Effector memory CD8-positive, alpha-beta T cell (primary cell): ENCODE results near the gene PRKAG2.

Experiments used
- ATAC-seq: fragments of 150-1000 bp; cut with Tn5 transposase; replicated peaks from 2 replicates; pipeline ENCODE4 v1.10.0; 2021; ENCODE audit warnings: mild to moderate bottlenecking, moderate library complexity
- DNase-seq, 3 experiments: peaks; one replicate each; pipeline ENCODE4 v3.0.0; 2021
- H3K27ac Mint-ChIP-seq, 2 donors: one replicate each; pipeline ENCODE4 v1.8.0; 2022; ENCODE audit warnings: mild to moderate bottlenecking in 2 of 2, mixed read lengths in 2 of 2, moderate library complexity in 2 of 2
- H3K27me3 Mint-ChIP-seq, 2 donors: one replicate each; pipeline ENCODE4 v1.8.0; 2022; ENCODE audit warnings: mixed read lengths in 2 of 2
- H3K36me3 Mint-ChIP-seq: one replicate; pipeline ENCODE4 v1.8.0; 2022; ENCODE audit warnings: mild to moderate bottlenecking, moderate library complexity, mixed read lengths; ENCODE audit not compliant: insufficient read depth
- H3K4me1 Mint-ChIP-seq, 2 donors: one replicate each; pipeline ENCODE4 v1.8.0; 2022; ENCODE audit warnings: low read depth in 2 of 2, mixed read lengths in 2 of 2
- H3K4me3 Mint-ChIP-seq, 2 donors: one replicate each; pipeline ENCODE4 v1.8.0; 2022; ENCODE audit warnings: mild to moderate bottlenecking in 2 of 2, mixed read lengths in 2 of 2, moderate library complexity in 2 of 2
- H3K9me3 Mint-ChIP-seq, 2 donors: one replicate each; pipeline ENCODE4 v1.8.0; 2022; ENCODE audit warnings: mixed read lengths in 2 of 2

The PRKAG2 gene

DNA sequence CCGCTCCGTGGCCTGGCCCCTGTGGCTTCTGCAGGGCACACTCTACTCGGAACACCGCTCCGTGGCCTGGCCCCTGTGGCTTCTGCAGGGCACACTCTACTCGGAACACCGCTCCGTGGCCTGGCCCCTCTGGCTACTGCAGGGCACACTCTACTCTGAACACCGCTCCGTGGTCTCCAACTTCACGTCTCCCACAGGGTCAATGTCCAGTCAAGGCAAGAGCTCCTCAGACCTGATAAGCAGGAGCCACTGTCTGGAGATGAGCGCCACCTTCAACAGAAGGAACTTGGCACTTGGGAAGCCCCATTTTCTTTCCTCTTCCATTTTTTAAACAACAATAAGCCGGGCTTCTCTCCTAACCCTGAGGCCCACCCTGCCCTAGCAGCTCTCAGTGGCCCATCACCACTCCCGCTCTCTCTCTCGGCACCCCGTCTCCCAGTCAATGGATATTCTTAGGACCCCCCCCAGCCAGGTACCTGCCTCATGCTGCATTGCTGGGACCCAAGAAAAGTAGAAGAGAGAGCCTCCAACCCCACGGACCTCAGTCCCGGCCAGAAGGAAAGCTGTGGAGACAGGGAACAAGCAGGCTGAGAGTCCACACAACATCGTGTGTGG, 56.3 kb downstream of the PRKAG2 start:
- H3K4me1 Mint-ChIP-seq = peaks cover 12 to 16% of the 10 kb centered on the region in 2 donors
- DNase-seq (no peak), ATAC-seq (no peak)
- H3K4me3 Mint-ChIP-seq = no peak overlapping the region
- H3K9me3 Mint-ChIP-seq = no peaks in the 10 kb centered on the region
- peak overlapping the region in 1 of 2 donors; percentile 39 for H3K27ac Mint-ChIP-seq
- peaks cover 2% of the 10 kb centered on the region for H3K36me3 Mint-ChIP-seq
- H3K27me3 Mint-ChIP-seq = no peaks in the 10 kb centered on the region

DNA sequence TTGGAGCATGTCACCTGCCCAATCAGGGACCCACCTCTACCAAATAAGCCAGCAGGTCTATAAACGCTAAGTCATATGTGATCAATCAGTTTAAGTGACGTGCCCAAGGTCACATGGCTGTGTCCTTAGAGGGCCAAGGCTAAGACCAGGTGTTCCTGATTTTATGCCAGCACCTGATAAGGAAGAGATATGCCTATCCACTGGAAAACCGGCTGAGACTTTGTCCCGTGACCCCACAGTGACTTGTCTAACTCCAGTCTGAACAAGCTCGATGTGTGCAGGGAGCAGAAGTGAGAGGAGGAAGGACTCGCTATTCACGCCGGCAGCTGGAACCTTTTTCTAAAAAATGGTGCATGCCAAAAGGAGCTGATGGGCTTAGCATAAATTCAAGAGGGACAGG, 57.0 kb downstream of the PRKAG2 start:
- Mint-ChIP-seq H3K4me1 (peaks cover 16 to 17% of the 10 kb centered on the region in 2 donors), H3K36me3 (peaks cover 2% of the 10 kb centered on the region), H3K27ac (no peak overlapping the region), H3K9me3 (no peaks in the 10 kb centered on the region), H3K27me3 (no peaks in the 10 kb centered on the region), H3K4me3 (no peak overlapping the region)
- no peak for ATAC-seq
- DNase-seq = no peak

DNA sequence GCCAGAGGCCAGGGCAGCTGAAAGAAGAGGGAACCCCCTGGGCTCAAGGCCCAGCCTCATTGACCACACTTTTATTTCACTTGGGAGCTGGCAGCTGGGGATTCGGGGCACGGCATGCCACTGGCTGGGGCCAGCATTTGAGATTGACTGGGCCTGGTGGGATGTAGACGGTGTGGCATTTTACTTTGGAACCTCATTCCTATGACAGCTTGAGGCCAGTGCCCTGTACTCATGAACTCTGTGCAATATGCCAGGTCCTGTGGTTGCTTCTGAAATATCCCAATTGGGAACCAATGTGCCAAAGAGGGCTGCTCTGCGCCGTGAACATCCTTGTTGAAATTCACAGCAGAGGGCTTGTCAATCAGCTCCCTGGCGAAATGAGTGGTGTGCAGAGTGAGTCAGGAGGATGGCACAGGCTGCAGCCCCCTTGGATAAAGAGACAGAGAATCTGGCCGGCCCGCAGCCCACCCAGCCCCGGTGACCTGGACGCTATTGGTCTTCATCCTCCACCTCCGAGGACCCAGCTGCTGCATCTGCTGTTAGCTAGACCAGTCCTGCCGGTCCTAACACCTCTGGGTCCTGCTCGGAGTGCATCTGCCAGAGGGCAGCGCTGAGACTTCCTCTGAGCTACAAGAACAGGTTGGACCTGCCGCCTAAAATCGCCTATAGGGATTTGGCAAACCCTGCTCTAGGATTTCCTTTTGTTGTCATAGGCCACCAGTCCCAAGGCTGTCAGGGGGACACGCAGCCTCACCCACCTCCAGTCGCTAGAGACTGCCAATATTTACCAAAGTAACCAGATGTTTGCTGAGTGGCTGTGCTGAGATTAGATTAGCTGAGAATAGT, 58.0 kb downstream of the PRKAG2 start:
- no peaks in the 10 kb centered on the region for H3K27me3 Mint-ChIP-seq
- H3K36me3 Mint-ChIP-seq = peaks cover 2% of the 10 kb centered on the region
- no peaks in the 10 kb centered on the region for H3K9me3 Mint-ChIP-seq
- peaks cover 17 to 18% of the 10 kb centered on the region in 2 donors for H3K4me1 Mint-ChIP-seq
- DNase-seq = no peak
- ATAC-seq = no peak
- H3K27ac Mint-ChIP-seq = no peak overlapping the region
- H3K4me3 Mint-ChIP-seq = no peak overlapping the region

DNA sequence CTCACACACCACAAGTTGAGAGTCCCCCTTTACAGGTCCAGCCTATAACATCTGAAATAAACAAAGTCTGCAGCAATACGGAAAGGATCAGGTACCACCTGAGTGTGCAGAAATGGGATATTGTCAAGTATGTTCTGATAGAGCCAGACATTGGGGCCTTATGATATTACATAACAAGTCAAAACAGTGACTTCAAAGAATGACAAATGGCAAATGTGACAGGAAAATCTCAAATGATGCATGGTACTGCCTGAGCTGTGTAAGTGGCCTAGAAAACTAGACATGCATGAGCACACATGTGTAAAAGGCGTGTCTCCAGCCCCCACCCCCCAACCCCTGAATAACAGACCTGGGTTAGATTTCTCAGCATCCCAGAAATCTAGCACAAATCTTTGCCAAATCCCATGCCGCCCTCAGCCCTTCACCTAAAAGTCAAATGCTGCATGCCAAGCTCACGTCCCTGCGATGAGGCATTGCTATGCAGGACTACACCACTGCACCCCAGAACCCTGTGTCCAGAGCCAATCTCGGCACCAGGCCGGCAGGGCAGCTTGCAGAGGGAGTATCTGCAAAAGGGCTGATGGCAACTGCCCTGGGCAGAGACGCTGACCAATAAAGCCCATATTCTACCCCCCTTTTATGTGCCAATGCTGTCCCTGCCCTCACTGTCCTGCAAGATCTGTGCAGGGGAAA, 58.8 kb downstream of the PRKAG2 start:
- H3K27me3 Mint-ChIP-seq = no peaks in the 10 kb centered on the region
- no peaks in the 10 kb centered on the region for H3K9me3 Mint-ChIP-seq
- no peak overlapping the region for H3K4me3 Mint-ChIP-seq
- peaks cover 2% of the 10 kb centered on the region for H3K36me3 Mint-ChIP-seq
- DNase-seq (no peak), ATAC-seq (no peak)
- peaks cover 23 to 24% of the 10 kb centered on the region in 2 donors for H3K4me1 Mint-ChIP-seq
- H3K27ac Mint-ChIP-seq = no peak overlapping the region

DNA sequence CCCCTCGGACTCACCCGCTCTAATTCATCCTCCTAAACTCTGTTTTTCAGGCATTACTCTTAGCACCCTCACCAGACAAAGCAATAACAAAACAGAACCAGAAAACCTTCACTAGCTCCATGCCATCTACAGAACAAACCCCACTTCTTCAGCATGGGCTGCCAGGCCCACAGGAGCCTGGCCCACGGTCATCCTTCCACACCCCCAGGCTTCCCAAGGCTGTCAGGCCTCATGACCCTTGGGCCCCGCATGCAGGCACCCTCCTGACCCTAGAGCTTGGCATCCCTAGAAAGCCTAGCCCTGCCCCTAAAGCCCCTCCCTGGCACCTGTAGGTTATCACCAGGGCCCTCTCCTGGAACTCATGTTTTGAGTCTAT, 59.6 kb downstream of the PRKAG2 start:
- H3K4me1 Mint-ChIP-seq = peaks cover 23 to 25% of the 10 kb centered on the region in 2 donors
- no peaks in the 10 kb centered on the region for H3K27me3 Mint-ChIP-seq
- H3K36me3 Mint-ChIP-seq = peaks cover 2% of the 10 kb centered on the region
- H3K27ac Mint-ChIP-seq = peak overlapping the region in 1 of 2 donors; percentile 45
- ATAC-seq (no peak), DNase-seq (no peak)
- no peaks in the 10 kb centered on the region for H3K9me3 Mint-ChIP-seq
- H3K4me3 Mint-ChIP-seq = no peak overlapping the region

DNA sequence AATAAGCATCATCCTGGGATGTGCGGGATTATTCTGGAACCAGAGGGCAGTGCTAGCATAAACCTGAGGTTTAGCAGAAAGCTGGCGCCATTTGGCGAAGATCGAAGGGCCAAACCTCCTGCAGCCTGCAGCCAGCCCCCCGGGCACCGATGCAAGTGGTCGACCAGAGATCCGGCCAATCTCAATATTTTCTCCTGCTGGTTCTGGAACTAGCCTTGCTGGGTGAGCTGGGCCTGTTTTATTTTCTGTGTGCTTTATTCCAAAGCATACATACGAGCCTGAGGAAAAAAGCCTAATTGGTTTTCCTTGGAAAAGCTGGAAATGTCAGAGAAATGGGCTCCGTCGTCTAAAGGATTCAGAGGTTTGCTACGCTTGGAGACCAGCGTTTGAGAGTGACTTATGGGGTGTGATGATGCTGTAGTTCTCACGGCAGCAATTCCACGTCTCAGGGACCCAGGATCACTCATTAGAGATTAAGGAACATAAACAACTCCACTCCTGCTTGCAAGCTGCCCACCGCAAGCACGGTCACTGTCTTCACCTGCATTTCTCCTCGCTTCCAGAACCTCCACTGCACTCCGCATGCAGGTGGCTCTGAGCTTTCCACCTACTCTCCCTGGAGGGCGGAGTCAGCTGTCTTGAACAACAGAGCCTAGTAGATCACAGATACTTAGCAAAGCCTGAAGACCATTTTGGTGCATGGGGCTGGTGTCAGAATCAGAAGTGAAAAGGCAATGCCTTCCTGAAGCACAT, 60.2 kb downstream of the PRKAG2 start:
- DNase-seq = no peak
- ATAC-seq = no peak
- Mint-ChIP-seq H3K27ac (peak overlapping the region in 1 of 2 donors; percentile 45), H3K4me3 (no peak overlapping the region), H3K9me3 (no peaks in the 10 kb centered on the region), H3K36me3 (peaks cover 2% of the 10 kb centered on the region), H3K27me3 (no peaks in the 10 kb centered on the region), H3K4me1 (peaks cover 23 to 26% of the 10 kb centered on the region in 2 donors)

DNA sequence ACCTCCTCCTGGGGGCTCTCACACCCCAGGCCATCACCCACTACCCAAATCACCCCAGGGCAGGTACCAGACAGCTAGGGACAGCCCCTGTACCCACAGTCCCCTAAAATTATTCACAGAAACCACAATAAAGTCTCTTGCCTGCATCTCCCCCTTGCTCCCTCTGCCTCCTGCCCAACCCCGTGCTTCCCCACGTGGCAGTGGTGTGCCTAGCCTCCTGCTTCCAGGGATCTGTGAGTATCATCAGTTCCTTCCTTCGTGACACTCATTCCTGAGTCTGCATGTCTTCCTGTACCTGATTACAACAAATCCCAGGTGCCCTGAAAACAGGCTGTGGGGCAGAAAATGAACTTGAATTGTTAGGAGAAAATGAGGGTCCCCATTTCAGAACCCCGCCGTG, 61.5 kb downstream of the PRKAG2 start:
- DNase-seq (no peak), ATAC-seq (no peak)
- Mint-ChIP-seq H3K4me1 (peaks cover 22 to 27% of the 10 kb centered on the region in 2 donors), H3K4me3 (no peak overlapping the region), H3K27ac (no peak overlapping the region), H3K9me3 (no peaks in the 10 kb centered on the region), H3K27me3 (no peaks in the 10 kb centered on the region), H3K36me3 (peaks cover 3% of the 10 kb centered on the region)

DNA sequence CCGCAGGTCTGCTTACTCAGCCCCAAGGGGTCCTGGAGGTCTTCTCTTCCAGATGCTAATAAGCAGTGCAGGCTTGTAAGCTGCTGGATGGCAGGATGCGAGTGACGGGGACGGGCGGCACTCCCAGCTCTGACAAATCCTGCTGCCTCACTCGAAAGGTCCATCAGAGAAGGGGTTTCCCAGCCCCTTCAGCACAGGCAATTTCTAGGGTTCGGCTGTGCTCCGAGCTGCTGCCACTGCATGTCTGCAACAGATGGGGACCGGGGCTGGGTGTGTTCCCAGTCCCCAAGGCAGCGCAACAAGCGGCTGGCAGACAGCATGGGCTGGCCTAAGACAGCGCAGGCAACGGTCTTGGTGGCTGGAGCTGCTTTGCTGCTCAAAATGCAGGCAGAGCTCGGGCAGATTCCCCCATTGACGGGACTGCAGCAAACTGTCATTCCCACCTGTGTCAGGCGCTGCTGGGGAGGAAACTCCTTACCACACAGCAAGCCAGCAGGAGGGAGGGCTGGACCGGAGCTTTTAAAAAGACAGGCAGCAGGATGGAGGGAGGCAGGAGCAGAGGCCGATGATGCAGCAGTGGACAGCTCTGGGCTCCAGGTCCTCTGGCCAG, 62.4 kb downstream of the PRKAG2 start:
- peak overlapping the region in 1 of 2 donors; percentile 3 for H3K27ac Mint-ChIP-seq
- H3K9me3 Mint-ChIP-seq = no peaks in the 10 kb centered on the region
- H3K4me3 Mint-ChIP-seq = no peak overlapping the region
- no peaks in the 10 kb centered on the region for H3K27me3 Mint-ChIP-seq
- no peak for ATAC-seq
- H3K36me3 Mint-ChIP-seq = peaks cover 5% of the 10 kb centered on the region
- peaks cover 22 to 28% of the 10 kb centered on the region in 2 donors for H3K4me1 Mint-ChIP-seq
- no peak for DNase-seq

DNA sequence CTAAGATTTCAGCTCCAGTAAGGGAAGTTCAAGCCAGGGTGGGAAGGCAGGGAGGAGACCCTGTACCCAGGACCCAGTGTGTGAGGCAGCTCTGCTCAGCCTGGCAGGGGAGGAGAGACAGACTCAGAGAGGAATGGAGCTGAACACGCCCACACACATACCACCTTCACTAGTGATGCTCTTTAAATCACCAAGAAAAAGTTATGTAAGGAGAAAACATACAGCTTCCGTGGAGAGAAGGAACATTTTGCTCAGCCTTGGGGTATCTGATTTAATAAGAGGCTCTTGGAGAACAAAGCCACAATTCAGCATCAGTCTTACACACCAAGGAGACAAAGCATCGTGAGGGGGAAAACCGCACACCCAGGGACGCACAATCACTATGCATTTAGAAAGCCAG, 62.9 kb downstream of the PRKAG2 start:
- Mint-ChIP-seq H3K4me1 (peaks cover 22 to 28% of the 10 kb centered on the region in 2 donors), H3K4me3 (no peak overlapping the region), H3K27me3 (no peaks in the 10 kb centered on the region), H3K36me3 (peaks cover 5% of the 10 kb centered on the region), H3K9me3 (no peaks in the 10 kb centered on the region), H3K27ac (peak overlapping the region; percentile 3)
- ATAC-seq (no peak), DNase-seq (no peak)

DNA sequence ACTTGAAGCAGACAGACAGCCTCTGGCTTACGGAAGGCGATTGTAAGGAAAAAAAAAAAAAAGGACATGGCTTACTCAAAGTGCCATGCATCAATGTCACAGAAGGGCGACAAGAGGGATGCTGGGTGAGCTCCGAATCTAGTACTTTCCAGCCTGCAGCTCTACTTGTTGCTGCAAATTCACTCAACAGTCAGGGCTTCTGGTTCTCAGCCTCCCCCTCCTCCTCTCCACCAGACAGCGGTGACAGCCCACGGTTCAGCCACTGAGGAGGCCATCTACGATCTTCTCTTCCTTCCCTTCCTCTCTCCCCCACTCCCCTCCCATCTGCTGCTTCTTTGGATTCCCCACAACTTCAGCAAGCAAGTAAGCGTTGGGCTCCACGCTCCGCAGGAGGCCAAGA, 63.5 kb downstream of the PRKAG2 start:
- no peak for ATAC-seq
- Mint-ChIP-seq H3K27me3 (no peaks in the 10 kb centered on the region), H3K36me3 (peaks cover 5% of the 10 kb centered on the region), H3K4me3 (no peak overlapping the region), H3K4me1 (peaks cover 23 to 28% of the 10 kb centered on the region in 2 donors), H3K9me3 (no peaks in the 10 kb centered on the region), H3K27ac (peak overlapping the region; percentile 3)
- no peak for DNase-seq

DNA sequence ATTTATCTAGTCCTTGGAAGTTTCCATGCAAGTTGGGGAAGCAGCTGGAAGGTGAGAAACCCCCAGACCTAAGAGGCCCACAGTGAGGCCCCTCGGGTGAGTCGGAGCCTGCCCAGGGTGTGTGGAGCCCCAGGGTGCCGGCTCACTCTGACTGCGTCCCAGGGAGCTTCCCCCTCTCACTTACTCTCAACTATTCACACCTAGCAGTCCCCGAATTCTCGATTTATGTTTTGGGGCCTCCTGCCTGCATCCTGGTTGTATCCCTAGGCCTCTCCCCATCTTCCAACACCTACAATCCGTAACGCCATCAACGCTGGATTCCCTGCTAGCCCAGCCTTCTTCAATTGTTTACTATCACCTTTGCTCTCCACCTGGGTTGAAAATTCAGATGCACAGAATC, 63.9 kb downstream of the PRKAG2 start:
- no peak for ATAC-seq
- DNase-seq = no peak
- H3K36me3 Mint-ChIP-seq = peaks cover 5% of the 10 kb centered on the region
- no peaks in the 10 kb centered on the region for H3K27me3 Mint-ChIP-seq
- no peak overlapping the region for H3K4me3 Mint-ChIP-seq
- H3K27ac Mint-ChIP-seq = peak overlapping the region in 1 of 2 donors; percentile 3
- H3K9me3 Mint-ChIP-seq = no peaks in the 10 kb centered on the region
- H3K4me1 Mint-ChIP-seq = peaks cover 25 to 28% of the 10 kb centered on the region in 2 donors

DNA sequence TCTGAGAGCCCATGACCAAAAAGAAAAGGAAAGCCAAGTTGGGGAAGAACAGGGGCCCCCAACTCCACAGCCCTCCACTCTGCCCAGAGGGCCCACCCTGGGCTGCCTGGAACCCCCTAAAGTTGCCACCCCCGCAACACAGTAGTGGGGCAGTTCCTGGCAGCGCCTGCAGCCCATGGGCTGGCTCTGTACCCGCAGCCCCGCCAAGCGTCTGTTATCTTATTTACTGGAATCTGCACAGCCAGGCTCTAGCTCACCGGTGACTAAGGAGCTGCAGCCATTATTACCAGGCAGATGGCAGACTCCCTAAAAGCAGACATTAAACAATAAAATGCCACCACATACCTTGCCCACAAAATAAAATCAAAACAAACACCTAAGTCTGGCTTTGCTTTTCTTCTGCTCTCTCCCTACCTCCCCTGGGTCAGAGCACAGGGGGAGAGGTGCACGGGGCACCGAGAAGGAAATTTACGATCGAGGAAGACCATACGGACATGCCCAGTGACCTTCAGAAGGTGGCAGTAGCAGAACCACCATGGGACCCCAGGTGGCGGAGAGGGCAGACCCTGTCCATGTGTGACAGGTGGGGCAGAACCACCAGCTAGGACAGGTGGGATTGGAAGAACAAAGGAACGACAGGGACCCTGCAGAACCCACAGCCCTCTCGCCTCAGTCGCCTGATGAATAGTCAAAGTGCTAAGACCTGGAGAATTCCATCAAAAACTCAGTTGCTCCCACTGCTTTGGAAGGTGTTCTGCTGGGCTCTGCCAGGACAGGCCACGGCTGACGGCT, 66.3 kb downstream of the PRKAG2 start:
- DNase-seq (no peak), ATAC-seq (no peak)
- peak overlapping the region in 1 of 2 donors; percentile 54 for H3K27ac Mint-ChIP-seq

More for the DNA sequence above, 66.3 kb downstream of the PRKAG2 start:
- Mint-ChIP-seq H3K27me3 (no peaks in the 10 kb centered on the region), H3K9me3 (no peaks in the 10 kb centered on the region), H3K4me3 (no peak overlapping the region), H3K4me1 (peaks cover 16 to 18% of the 10 kb centered on the region in 2 donors), H3K36me3 (peaks cover 2% of the 10 kb centered on the region)
